GM19324 (cell line): ENCODE results near the gene PACSIN2.
"Not testable (repeated sequence)": the region's sequence is repeated elsewhere in the genome, so short reads cannot be mapped to it uniquely, and the experiment has no call there.

ENCODE experiments used
- ATAC-seq: cut with Tn5 transposase; IDR thresholded peaks from one replicate; pipeline ENCODE4 v1.9.1; 2021; ENCODE audit warnings: mild to moderate bottlenecking, moderate library complexity; ENCODE audit not compliant: unreplicated experiment, low FRiP score

The PACSIN2 gene

GRCh38 chr22:42993651-42994275 lies 21.2 kb downstream of the PACSIN2 start:
- ATAC-seq, result no peak

GRCh38 chr22:42992886-42993479 lies 22.0 kb downstream of the PACSIN2 start:
- no peak for ATAC-seq

- no peak for ATAC-seq
These were observed 22.9 kb downstream of the PACSIN2 start for GRCh38 chr22:42992092-42992491.

GRCh38 chr22:42991010-42991651 lies 23.8 kb downstream of the PACSIN2 start:
- ATAC-seq, result no peak

- no peak for ATAC-seq
These were observed 24.7 kb downstream of the PACSIN2 start for GRCh38 chr22:42990131-42990838.

GRCh38 chr22:42986115-42986514 lies 28.8 kb downstream of the PACSIN2 start:
- no peak for ATAC-seq

GRCh38 chr22:42985531-42985905 lies 29.4 kb downstream of the PACSIN2 start:
- no peak for ATAC-seq

GRCh38 chr22:42984814-42985530 lies 30.0 kb downstream of the PACSIN2 start:
- no peak for ATAC-seq

GRCh38 chr22:42984397-42984796 lies 30.6 kb downstream of the PACSIN2 start:
- ATAC-seq, result no peak

GRCh38 chr22:42983470-42983869 lies 31.5 kb downstream of the PACSIN2 start:
- no peak for ATAC-seq

- no peak for ATAC-seq
These were observed 35.3 kb downstream of the PACSIN2 start for GRCh38 chr22:42979606-42980005.

GRCh38 chr22:42978453-42979103 lies 36.4 kb downstream of the PACSIN2 start:
- ATAC-seq, result no peak

- ATAC-seq, result no peak
These were observed 37.4 kb downstream of the PACSIN2 start for GRCh38 chr22:42977569-42977968.

GRCh38 chr22:42976217-42976933 lies 38.6 kb downstream of the PACSIN2 start:
- ATAC-seq, result no peak

GRCh38 chr22:42974223-42974622 lies 40.7 kb downstream of the PACSIN2 start:
- ATAC-seq, result no peak

GRCh38 chr22:42973536-42973881 lies 41.4 kb downstream of the PACSIN2 start:
- no peak for ATAC-seq

GRCh38 chr22:42972649-42973535 lies 42.1 kb downstream of the PACSIN2 start:
- ATAC-seq, result no peak

GRCh38 chr22:42971473-42971860 lies 43.5 kb downstream of the PACSIN2 start:
- ATAC-seq, result not testable (repeated sequence)

GRCh38 chr22:42970029-42970428 lies 44.9 kb downstream of the PACSIN2 start:
- no peak for ATAC-seq
